Adrenal gland (tissue), 5 donors: ENCODE data around the gene ERC2.

Experiments
- POLR2A ChIP-seq, 2 donors: fragments of 450-650 bp; IDR thresholded peaks; one replicate each; pipeline ENCODE4 v1.6.1; 2017; ENCODE audit warnings: antibody characterized with exemption in 2 of 2, mild to moderate bottlenecking in 2 of 2, moderate library complexity in 1 of 2
- TF ChIP-seq, protein P1 (sequence below), 6 experiments: fragments of 450-650 bp in 4 of 6; fragments of 200-600 bp in 2 of 6; sonication (generic) in 1 of 6; IDR thresholded peaks; 1 replicate in 5 of 6; 2 replicates in 1 of 6; pipeline versions ENCODE4 v1.5.1 to v1.8.0; 2016 to 2021; ENCODE audit warnings: antibody characterized with exemption in 6 of 6, mild to moderate bottlenecking in 2 of 6, moderate library complexity in 1 of 6
- donor health status: DM: no; HTN: no; CAD: no.

DNA sequence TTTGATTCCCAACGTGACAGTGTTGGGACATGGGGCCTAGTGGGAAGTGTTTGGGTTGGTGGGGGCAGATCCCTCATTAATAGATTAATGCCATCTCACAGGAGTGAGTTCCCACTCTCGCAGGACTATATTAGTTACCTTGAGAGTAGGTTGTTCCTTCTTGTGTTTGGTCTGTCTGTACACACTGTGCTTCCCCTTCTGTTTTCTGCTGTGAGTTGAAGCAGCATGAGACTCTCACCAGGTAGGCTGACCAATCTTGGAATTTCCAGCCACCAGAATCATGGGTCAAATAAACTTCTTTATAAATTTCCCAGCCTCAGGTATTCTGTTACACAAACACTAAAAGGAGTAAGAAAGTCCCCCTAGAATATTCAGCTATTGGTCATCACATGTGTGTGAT lies 145.4 kb downstream of the ERC2 start:
- no peak for TF ChIP-seq POLR2A (IDR thresholded peaks at IDR 0.05)
- TF ChIP-seq, protein P1, sequence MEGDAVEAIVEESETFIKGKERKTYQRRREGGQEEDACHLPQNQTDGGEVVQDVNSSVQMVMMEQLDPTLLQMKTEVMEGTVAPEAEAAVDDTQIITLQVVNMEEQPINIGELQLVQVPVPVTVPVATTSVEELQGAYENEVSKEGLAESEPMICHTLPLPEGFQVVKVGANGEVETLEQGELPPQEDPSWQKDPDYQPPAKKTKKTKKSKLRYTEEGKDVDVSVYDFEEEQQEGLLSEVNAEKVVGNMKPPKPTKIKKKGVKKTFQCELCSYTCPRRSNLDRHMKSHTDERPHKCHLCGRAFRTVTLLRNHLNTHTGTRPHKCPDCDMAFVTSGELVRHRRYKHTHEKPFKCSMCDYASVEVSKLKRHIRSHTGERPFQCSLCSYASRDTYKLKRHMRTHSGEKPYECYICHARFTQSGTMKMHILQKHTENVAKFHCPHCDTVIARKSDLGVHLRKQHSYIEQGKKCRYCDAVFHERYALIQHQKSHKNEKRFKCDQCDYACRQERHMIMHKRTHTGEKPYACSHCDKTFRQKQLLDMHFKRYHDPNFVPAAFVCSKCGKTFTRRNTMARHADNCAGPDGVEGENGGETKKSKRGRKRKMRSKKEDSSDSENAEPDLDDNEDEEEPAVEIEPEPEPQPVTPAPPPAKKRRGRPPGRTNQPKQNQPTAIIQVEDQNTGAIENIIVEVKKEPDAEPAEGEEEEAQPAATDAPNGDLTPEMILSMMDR (IDR thresholded peaks at IDR 0.05) = no peak
